ENCODE results near the gene EDAR. TPM values are rescaled to one million over a fixed set of nuclear protein-coding genes. Genes with fewer than 3 reads are reported as not detected.
A peak's percentile ranks its signal among the peaks of the same experiment; 100 is the strongest.

The EDAR gene
- total RNA-seq, 2 experiments from 2014 or later = 0.31 to 0.36 TPM

DNA sequence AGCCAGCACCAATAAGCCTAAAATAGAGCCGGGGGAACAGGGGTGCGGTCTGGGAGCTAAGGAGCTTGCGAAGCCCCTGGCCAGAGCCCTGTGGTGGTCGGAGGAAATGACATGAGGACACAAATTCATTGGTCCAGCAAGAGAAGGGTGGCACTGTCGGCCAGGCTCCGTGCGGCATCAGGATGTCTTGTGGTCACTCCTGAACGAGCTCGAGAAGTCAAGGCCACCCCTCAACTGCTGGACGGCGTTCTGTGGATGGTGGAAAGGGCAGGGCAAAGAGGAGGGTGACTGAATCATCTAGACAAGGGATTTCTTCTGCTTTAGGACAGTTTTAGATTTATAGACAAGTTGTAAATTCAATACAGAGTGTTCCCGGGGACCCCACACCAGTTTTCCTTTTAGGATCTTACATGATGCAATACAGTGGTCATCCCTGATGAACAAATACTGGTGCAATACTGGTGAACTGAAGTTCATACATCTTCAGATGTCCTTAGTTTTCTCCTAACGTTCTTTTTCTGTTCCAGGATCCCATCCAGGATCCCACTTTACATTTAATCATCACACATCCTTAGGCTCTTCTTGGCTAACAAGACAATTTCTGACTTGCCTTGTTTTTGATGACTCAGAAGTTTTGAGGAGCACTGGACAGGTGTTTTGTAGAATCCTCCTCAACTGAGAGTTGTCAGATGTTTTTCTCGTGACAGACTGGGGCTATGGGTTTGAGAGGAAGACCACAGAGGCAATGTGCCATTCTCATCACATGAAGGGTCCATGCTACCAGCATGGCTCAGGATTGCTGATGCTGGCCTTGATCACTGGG, 13.2 kb downstream of the EDAR start:
- DNase-seq = no peak
- Mint-ChIP-seq H3K27me3 (no peaks in the 10 kb centered on the region), H3K27ac (peak overlapping the region; percentile 19), H3K9me3 (no peaks in the 10 kb centered on the region), H3K4me1 (ENCODE audit: low read depth) (peaks cover 24% of the 10 kb centered on the region), H3K4me3 (no peak overlapping the region), H3K36me3 (no peaks in the 10 kb centered on the region)
- CTCF ChIA-PET = interaction anchor here (0.7 to 1.6 kb wide), 2 partner anchors 47 to 1405 kb away, joined by 3 to 5 read pairs; no protein-coding TSS in a partner anchor
- intact Hi-C loops (cut with micrococcal nuclease) = no loop called here
- POLR2A ChIA-PET = no interaction called here

DNA sequence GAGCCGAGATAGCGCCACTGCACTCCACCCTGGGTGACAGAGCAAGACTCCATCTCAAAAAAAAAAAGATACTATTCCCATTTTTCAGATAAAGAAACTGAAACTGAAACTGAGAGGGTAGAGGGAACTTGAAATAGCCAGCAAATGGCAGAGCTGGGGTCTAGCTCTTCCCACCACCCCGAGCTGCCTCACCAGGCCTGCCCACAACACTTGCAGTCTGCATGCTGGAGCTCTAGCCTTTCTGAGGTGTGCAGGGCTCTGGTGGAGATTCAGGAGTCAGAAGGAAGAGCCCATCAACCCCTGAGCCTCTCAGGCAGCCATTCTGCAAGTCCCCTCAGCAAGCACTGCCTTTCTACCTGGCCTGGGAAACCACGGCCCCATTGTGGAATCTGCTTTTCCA, 14.3 kb downstream of the EDAR start:
- H3K9me3 Mint-ChIP-seq = no peaks in the 10 kb centered on the region
- ChIA-PET POLR2A (no interaction called here), CTCF (no interaction called here)
- no peak overlapping the region for H3K27ac Mint-ChIP-seq
- intact Hi-C loops (cut with micrococcal nuclease) = no loop called here
- no peak for DNase-seq
- H3K4me1 Mint-ChIP-seq (ENCODE audit: low read depth) = peaks cover 25% of the 10 kb centered on the region
- H3K36me3 Mint-ChIP-seq = no peaks in the 10 kb centered on the region
- H3K4me3 Mint-ChIP-seq = no peak overlapping the region
- H3K27me3 Mint-ChIP-seq = no peaks in the 10 kb centered on the region

DNA sequence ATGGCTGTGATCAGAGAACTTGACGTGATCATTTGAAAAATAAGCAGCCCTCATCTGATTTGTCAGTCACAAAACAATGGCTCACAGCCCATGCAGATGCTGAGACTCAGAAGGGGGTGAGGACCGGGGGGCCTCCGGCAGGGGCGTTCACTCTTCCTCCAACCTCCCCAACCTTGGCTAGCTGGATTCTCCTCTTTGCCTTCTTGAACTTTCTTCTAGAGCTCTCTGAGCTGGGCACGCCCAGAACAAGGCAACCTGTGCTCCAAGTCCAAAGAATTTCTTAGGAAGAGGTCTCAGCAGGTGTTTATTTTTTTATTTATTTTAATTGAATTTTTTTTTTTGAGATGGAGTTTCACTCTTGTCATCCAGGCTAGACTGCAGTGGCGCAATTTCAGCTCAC, 16.4 kb downstream of the EDAR start:
- no peak for DNase-seq
- ChIA-PET POLR2A (no interaction called here), CTCF (no interaction called here)
- Mint-ChIP-seq H3K27ac (no peak overlapping the region), H3K9me3 (no peaks in the 10 kb centered on the region), H3K4me3 (no peak overlapping the region), H3K4me1 (ENCODE audit: low read depth) (peaks cover 40% of the 10 kb centered on the region), H3K27me3 (no peaks in the 10 kb centered on the region), H3K36me3 (no peaks in the 10 kb centered on the region)
- intact Hi-C loops (cut with micrococcal nuclease) = no loop called here

DNA sequence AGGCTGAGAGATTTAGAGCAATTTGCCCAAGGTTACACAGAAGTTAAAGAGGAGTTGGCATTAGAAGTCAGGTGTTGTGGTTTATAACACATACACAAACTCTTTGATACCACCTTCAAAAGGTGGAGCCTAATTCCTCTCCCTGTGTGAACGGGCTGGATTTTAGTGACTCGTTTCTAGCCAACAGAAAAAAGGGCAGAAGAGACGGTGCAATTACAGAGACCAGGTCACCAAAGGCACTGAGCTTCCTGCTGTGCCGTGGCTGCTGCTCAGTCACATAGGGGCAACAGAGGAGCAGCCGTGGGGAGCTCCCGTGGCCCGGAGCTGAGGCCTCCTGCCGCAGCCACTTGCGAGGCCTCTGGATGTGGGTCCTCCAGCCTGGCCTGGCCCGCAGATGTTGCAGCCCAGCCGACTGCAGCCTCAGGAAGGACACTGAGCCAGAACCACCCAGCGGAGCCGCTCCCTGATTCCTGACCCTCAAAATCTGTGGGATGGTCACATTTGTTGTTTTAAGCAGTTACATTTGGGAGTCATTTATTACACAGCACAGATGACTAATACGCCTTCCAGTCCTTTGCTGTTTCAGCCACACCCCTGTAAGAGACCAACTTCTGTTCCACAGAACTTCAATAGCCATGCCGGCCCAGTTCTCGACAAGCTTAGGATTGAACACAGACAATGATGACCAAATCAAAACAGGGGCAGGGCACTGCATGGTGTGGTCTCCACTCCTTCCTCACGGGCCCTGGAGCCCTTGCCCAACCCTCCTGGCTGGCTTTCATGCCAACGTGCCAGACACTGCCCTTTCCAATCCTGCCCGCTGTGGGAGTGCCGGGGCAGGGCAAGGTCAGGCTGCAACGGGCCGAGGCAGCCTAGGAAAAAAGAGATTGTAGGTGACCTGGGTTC, 17.1 kb downstream of the EDAR start:
- no peak for DNase-seq
- no peak overlapping the region for H3K4me3 Mint-ChIP-seq
- ChIA-PET CTCF (no interaction called here), POLR2A (no interaction called here)
- intact Hi-C loops (cut with micrococcal nuclease) = no loop called here
- H3K4me1 Mint-ChIP-seq (ENCODE audit: low read depth) = peaks cover 45% of the 10 kb centered on the region
- H3K36me3 Mint-ChIP-seq = no peaks in the 10 kb centered on the region
- H3K9me3 Mint-ChIP-seq = no peaks in the 10 kb centered on the region
- no peaks in the 10 kb centered on the region for H3K27me3 Mint-ChIP-seq
- H3K27ac Mint-ChIP-seq = no peak overlapping the region

DNA sequence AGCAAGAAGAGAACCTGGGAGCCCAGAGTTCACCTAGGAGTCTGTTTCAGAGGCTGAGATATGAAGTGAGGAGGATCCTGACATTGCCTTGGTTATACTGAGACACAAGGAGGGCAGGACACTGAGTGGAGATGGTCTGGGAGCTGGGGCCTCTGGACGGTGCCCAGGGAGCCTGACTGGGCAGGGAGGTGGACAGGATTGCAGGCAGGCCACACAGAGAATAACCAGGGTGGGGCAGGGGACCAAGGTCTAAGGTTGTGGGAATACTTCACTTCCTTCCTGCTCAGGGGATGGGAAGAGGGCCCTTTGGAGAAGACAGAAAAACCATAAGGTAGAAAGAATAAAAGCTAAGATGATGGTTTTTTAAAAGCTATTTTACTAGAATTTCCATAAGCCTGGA, 18.7 kb downstream of the EDAR start:
- H3K27ac Mint-ChIP-seq = no peak overlapping the region
- H3K27me3 Mint-ChIP-seq = no peaks in the 10 kb centered on the region
- CTCF ChIA-PET = no interaction called here
- H3K9me3 Mint-ChIP-seq = no peaks in the 10 kb centered on the region
- H3K36me3 Mint-ChIP-seq = no peaks in the 10 kb centered on the region
- peaks cover 58% of the 10 kb centered on the region for H3K4me1 Mint-ChIP-seq (ENCODE audit: low read depth)
- POLR2A ChIA-PET = no interaction called here
- DNase-seq = no peak
- intact Hi-C loops (cut with micrococcal nuclease) = no loop called here
- no peak overlapping the region for H3K4me3 Mint-ChIP-seq

DNA sequence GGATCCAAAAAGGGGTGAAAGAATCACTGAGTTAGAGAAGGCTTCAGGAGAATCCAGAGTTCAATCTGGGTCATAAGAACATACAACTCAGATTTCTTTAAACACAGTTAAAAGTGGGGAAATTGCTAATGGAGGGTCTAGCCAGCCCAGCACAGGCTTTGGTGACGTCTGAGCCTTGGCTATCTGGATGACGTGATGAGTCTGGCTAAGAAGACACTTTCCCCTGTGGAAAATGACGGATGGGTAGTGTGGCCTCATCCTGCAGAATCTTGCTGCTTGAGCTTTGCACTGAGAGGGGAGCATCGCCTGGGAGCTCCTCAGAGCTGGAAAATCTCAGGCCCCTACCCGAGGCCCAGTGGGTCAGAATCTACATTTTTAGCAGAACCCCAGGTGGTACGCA, 19.2 kb downstream of the EDAR start:
- POLR2A ChIA-PET = interaction anchor here (0.5 kb wide), 1 partner anchor 250 kb away, joined by 3 read pairs; no protein-coding TSS in a partner anchor
- H3K36me3 Mint-ChIP-seq = no peaks in the 10 kb centered on the region
- peaks cover 59% of the 10 kb centered on the region for H3K4me1 Mint-ChIP-seq (ENCODE audit: low read depth)
- H3K27me3 Mint-ChIP-seq = no peaks in the 10 kb centered on the region
- CTCF ChIA-PET = no interaction called here
- no peaks in the 10 kb centered on the region for H3K9me3 Mint-ChIP-seq
- intact Hi-C loops (cut with micrococcal nuclease) = no loop called here
- no peak for DNase-seq
- no peak overlapping the region for H3K4me3 Mint-ChIP-seq
- H3K27ac Mint-ChIP-seq = no peak overlapping the region

DNA sequence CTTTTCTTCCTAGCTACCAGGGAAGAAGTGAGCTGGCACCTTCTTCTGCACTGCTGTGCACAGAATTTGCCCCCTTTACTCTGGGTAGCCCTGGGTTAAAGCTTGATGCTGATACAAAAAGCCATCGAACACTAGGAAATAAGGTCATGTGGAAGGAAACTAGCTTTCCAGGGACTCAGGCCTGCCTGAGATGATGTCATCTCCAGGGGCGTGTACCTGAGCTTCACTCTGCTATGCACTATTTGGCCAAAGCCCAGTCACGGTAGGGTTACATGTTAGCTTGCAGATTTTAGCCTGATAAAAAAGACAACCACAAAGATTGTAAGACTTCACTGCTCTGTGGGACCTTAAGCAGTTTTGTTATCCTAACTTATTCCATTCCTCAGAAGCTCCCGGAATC, 20.4 kb downstream of the EDAR start:
- Mint-ChIP-seq H3K9me3 (no peaks in the 10 kb centered on the region), H3K27ac (no peak overlapping the region), H3K27me3 (no peaks in the 10 kb centered on the region), H3K4me3 (no peak overlapping the region), H3K36me3 (no peaks in the 10 kb centered on the region), H3K4me1 (ENCODE audit: low read depth) (peaks cover 69% of the 10 kb centered on the region)
- ChIA-PET CTCF (interaction anchor here (0.8 to 1.5 kb wide), 4 partner anchors 16 to 541 kb away, joined by 3 to 4 read pairs (median 4); partner anchors contain the start of gene EDAR), POLR2A (interaction anchor here (0.6 to 0.9 kb wide), 3 partner anchors 9 to 737 kb away, joined by 3 read pairs; no protein-coding TSS in a partner anchor)
- intact Hi-C loops (cut with micrococcal nuclease) = no loop called here
- peak; percentile 26 for DNase-seq

DNA sequence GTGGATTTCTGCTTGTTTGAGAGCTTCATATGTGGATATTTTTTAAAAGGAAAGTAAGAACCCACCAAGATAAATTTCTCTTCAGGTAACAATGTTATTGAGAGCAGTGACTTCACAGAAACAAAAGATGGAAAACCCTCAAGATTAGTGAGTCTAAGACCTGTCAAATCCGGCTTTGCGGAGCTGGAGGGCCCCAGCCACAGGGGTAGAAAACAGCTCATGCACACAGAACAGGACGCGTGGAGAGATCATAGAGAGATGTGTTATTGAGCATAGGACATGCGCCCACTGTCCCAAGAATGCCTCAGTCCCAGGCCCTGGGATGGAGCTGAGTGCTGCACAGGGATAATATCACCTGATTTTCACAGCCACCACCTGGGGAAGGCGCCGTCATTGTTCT, 21.3 kb downstream of the EDAR start:
- no peak for DNase-seq
- intact Hi-C loops (cut with micrococcal nuclease) = no loop called here
- Mint-ChIP-seq H3K27ac (no peak overlapping the region), H3K4me1 (ENCODE audit: low read depth) (peaks cover 75% of the 10 kb centered on the region), H3K27me3 (no peaks in the 10 kb centered on the region), H3K9me3 (no peaks in the 10 kb centered on the region), H3K4me3 (no peak overlapping the region), H3K36me3 (no peaks in the 10 kb centered on the region)
- ChIA-PET POLR2A (no interaction called here), CTCF (interaction anchor here (1.3 to 1.5 kb wide), 2 partner anchors 19 to 21 kb away, joined by 4 read pairs; partner anchors contain the start of gene EDAR)

DNA sequence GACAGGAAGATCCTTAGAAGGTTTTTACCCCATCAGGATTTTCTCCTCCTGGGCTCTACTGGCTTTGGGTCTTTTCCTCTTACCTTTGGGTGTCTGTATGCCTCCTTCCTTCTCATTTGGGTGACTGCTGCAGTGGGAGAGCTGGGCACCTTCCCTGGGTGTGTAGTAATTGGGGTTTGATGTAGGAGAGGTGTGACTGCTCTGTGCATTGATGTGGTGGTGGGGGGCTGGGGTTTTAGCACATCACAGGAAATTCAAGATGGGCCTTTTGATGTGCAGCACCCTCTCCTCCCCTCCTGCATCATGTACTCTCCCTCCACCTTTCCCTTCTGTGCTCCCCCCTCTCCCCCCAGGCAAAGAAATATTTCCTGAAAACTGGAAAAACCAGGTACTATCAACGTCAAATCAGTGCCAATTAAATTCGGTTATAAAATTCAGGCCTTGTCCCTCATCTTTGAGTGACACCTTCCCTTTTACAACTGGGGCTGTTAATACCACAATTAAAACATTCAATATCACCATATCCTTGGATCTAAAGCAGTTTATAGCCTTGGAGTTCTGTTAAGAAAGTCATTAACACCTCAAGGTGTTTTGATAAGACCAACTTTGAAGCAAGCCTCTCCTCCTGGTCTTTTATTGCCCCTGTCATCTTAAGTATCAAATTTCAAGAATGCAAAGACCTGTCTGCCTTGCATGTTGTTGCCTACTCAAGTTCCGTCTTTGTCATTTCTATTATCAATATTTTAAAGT, 23.3 kb downstream of the EDAR start:
- Mint-ChIP-seq H3K4me3 (no peak overlapping the region), H3K27ac (no peak overlapping the region), H3K4me1 (ENCODE audit: low read depth) (peaks cover 61% of the 10 kb centered on the region), H3K27me3 (no peaks in the 10 kb centered on the region), H3K36me3 (no peaks in the 10 kb centered on the region), H3K9me3 (no peaks in the 10 kb centered on the region)
- DNase-seq = peak; percentile 43
- CTCF ChIA-PET = interaction anchor here (1.3 kb wide), 1 partner anchor 21 kb away, joined by 3 read pairs; no protein-coding TSS in a partner anchor
- intact Hi-C loops (cut with micrococcal nuclease) = no loop called here
- POLR2A ChIA-PET = no interaction called here

DNA sequence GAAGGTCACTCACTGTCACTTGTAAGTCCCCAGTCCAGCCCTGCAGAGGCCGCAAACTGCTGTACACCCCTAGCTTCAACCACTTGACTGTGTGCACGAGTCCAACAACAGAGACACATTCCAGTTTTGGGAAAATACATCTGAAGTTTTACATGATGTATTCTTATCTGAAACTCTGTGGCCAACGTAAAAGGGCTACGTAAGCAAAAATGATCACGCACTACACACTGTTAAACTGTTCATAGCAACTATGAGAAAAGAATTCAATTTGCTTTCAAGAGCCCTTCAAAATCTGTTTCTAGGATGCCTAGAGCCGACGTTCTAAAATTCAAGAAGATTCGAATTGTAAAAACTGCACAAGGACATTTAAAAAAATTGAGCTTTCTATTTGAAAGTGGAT, 26.0 kb downstream of the EDAR start:
- Mint-ChIP-seq H3K27me3 (no peaks in the 10 kb centered on the region), H3K4me1 (ENCODE audit: low read depth) (peaks cover 68% of the 10 kb centered on the region), H3K36me3 (no peaks in the 10 kb centered on the region), H3K4me3 (no peak overlapping the region), H3K9me3 (no peaks in the 10 kb centered on the region), H3K27ac (no peak overlapping the region)
- intact Hi-C loops (cut with micrococcal nuclease) = no loop called here
- CTCF ChIA-PET = no interaction called here
- POLR2A ChIA-PET = no interaction called here
- DNase-seq = no peak

DNA sequence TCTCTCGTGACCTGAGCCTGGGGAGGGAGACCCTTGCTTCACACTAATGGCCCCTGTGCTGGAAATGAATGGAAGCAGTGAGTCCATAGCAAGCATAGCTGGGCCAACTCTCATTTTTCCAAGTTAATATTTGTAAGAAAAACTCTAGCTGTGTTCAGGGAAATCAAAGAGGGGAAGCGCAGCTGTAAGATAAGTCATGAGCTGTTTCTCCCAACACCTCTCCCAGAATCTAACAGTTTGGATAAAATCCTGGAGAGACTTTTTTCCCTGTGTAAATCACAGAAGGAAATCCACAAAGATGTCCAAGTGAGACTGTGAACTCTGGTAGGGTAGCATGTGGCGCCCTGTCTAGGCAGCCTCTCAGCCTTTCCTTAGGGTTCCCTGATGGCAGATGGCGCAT, 27.2 kb downstream of the EDAR start:
- intact Hi-C loops (cut with micrococcal nuclease) = no loop called here
- H3K4me1 Mint-ChIP-seq (ENCODE audit: low read depth) = peaks cover 72% of the 10 kb centered on the region
- no peaks in the 10 kb centered on the region for H3K27me3 Mint-ChIP-seq
- no peaks in the 10 kb centered on the region for H3K9me3 Mint-ChIP-seq
- DNase-seq = no peak
- no peak overlapping the region for H3K27ac Mint-ChIP-seq
- H3K36me3 Mint-ChIP-seq = no peaks in the 10 kb centered on the region
- CTCF ChIA-PET = no interaction called here
- POLR2A ChIA-PET = no interaction called here
- no peak overlapping the region for H3K4me3 Mint-ChIP-seq

DNA sequence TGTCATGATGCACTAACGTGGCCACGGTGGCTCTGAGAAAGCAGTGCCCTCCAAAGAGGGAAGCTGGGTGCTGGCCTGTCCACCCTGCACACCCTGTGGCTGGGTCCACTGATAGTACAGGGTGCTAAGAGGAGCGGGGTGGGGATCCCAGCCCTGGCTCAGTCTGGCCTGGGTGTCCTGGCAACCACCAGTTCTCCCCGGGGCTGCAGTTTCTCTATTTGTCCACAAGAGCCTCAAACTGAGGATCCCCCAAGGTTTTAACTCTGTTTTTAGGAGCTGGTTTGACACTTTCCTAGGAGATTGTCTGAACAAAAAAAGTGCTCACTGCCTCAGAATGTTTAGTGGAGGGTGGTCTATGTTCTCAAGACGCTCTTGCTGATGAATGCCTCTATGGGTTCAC, 29.0 kb downstream of the EDAR start:
- no peak overlapping the region for H3K27ac Mint-ChIP-seq
- intact Hi-C loops (cut with micrococcal nuclease) = no loop called here
- peaks cover 62% of the 10 kb centered on the region for H3K4me1 Mint-ChIP-seq (ENCODE audit: low read depth)
- POLR2A ChIA-PET = no interaction called here
- H3K36me3 Mint-ChIP-seq = no peaks in the 10 kb centered on the region
- no peaks in the 10 kb centered on the region for H3K27me3 Mint-ChIP-seq
- no peaks in the 10 kb centered on the region for H3K9me3 Mint-ChIP-seq
- no peak overlapping the region for H3K4me3 Mint-ChIP-seq
- CTCF ChIA-PET = no interaction called here
- no peak for DNase-seq

Data from activated CD4-positive, alpha-beta memory T cell treated with anti-CD3 and anti-CD28 coated beads for 36 hours (primary cell).